T-helper 17 cell (primary cell): ENCODE data around the gene TMEM8B. TPM values are rescaled to one million over a fixed set of nuclear protein-coding genes. Genes with fewer than 3 reads are reported as not detected.

Experiments used
- ATAC-seq: fragments of 150-1000 bp; cut with Tn5 transposase; 2 replicates; pipeline ENCODE4 v1.10.0; 2021; ENCODE audit warnings: mild to moderate bottlenecking, moderate library complexity
- DNase-seq, 3 donors: peaks; one replicate each; pipeline versions ENCODE4 v3.0.0 to v3.0.0-alpha.2; 2020 to 2021
- H3K9me3 ChIP-seq: one replicate; pipeline ENCODE4 v1.7.0; 2013; ENCODE audit warnings: low read length, mild to moderate bottlenecking; ENCODE audit not compliant: control insufficient read depth, poor library complexity, severe bottlenecking
- H3K27ac Mint-ChIP-seq: one replicate; pipeline ENCODE4 v1.8.0; 2022; ENCODE audit warnings: mild to moderate bottlenecking, moderate library complexity, mixed read lengths
- H3K27me3 Mint-ChIP-seq: one replicate; pipeline ENCODE4 v1.8.0; 2022; ENCODE audit warnings: mixed read lengths
- H3K36me3 Mint-ChIP-seq: one replicate; pipeline ENCODE4 v1.8.0; 2022; ENCODE audit warnings: low read depth, mixed read lengths
- H3K4me1 Mint-ChIP-seq: one replicate; pipeline ENCODE4 v1.8.0; 2022; ENCODE audit warnings: mild to moderate bottlenecking, mixed read lengths
- H3K4me3 Mint-ChIP-seq: one replicate; pipeline ENCODE4 v1.8.0; 2022; ENCODE audit warnings: mild to moderate bottlenecking, moderate library complexity, mixed read lengths
- total RNA-seq, 4 donors: library from RNA in 2 of 4; stranded (reverse) in 2 of 4; gene quantifications; one replicate each; pipeline ENCODE4 v1.2.3 and lab custom pipeline; 2022 to 2026

Gene TMEM8B
- total RNA-seq, 2 donors from 2014 or later, result 4.5 to 7.1 TPM

DNA sequence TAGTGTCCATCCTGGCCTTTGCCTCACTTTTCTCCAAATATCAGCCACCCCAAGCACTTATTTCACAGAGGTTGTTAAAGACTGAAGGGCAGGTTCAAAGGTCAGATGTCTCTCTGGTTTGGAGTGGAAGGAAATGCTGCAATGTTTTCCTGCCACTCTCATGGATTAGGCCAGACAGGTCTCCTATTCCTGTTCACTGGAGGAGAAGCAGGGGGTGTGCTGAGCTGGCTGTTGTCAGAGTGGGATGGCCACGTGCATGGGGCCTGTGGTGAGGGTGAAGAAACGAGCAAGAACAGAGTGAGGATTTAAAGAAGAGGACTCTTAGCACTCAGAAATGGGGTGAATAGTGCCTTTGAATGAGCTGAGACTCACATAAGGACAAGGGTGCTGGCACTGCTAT lies 6.7 kb downstream of the TMEM8B start:
- H3K9me3 ChIP-seq, result no peaks in the 10 kb centered on the region
- Mint-ChIP-seq H3K27me3 (no peaks in the 10 kb centered on the region), H3K4me3 (no peak overlapping the region), H3K4me1 (peaks cover 32% of the 10 kb centered on the region), H3K27ac (peak overlapping the region; percentile 37), H3K36me3 (peaks cover 6% of the 10 kb centered on the region)
- ATAC-seq, result no peak
- DNase-seq, result no peak

DNA sequence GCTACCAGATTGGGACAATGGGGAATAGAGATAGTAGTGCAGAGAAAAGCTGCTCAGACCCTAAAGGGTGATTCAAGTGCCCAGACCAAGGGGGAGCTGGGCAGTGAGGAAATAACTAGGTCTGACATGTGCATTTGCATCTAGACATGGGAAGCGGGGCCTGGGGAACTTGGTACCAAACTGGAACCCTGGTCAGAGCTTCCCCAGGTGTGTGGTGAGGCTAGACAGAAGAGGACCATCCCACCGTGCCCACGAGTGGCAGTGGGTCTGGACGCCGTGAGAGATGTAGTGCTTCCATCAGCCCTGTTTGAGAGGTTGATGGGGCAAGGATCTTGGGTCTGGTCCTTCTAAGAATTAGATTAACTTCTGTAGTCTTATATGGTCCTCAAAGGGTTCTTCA lies 7.6 kb downstream of the TMEM8B start:
- peaks cover 27% of the 10 kb centered on the region for H3K4me1 Mint-ChIP-seq
- no peaks in the 10 kb centered on the region for H3K9me3 ChIP-seq
- peak overlapping the region; percentile 37 for H3K27ac Mint-ChIP-seq
- H3K27me3 Mint-ChIP-seq, result no peaks in the 10 kb centered on the region
- peaks cover 6% of the 10 kb centered on the region for H3K36me3 Mint-ChIP-seq
- DNase-seq, result no peak
- no peak for ATAC-seq
- H3K4me3 Mint-ChIP-seq, result no peak overlapping the region

GRCh38 chr9:35839926-35840325 lies 10.9 kb downstream of the TMEM8B start:
- no peak for ATAC-seq
- no peak for DNase-seq
- H3K9me3 ChIP-seq, result no peaks in the 10 kb centered on the region
- peak overlapping the region; percentile 21 for H3K27ac Mint-ChIP-seq
- H3K27me3 Mint-ChIP-seq, result no peaks in the 10 kb centered on the region
- H3K4me1 Mint-ChIP-seq, result peaks cover 24% of the 10 kb centered on the region
- no peak overlapping the region for H3K4me3 Mint-ChIP-seq
- peaks cover 9% of the 10 kb centered on the region for H3K36me3 Mint-ChIP-seq

GRCh38 chr9:35840881-35841644 lies 12.0 kb downstream of the TMEM8B start:
- no peak for ATAC-seq
- Mint-ChIP-seq H3K27ac (peak overlapping the region; percentile 6), H3K4me3 (no peak overlapping the region), H3K4me1 (peaks cover 29% of the 10 kb centered on the region), H3K27me3 (no peaks in the 10 kb centered on the region), H3K36me3 (peaks cover 9% of the 10 kb centered on the region)
- no peaks in the 10 kb centered on the region for H3K9me3 ChIP-seq
- DNase-seq, result no peak

- H3K36me3 Mint-ChIP-seq, result peaks cover 9% of the 10 kb centered on the region
- no peak for DNase-seq
- ATAC-seq, result no peak
- H3K27ac Mint-ChIP-seq, result peak overlapping the region; percentile 6
- H3K9me3 ChIP-seq, result no peaks in the 10 kb centered on the region
- H3K4me3 Mint-ChIP-seq, result no peak overlapping the region
- peaks cover 29% of the 10 kb centered on the region for H3K4me1 Mint-ChIP-seq
- no peaks in the 10 kb centered on the region for H3K27me3 Mint-ChIP-seq
Observed at GRCh38 chr9:35841645-35841900, 12.5 kb downstream of the TMEM8B start.

GRCh38 chr9:35842020-35842745 lies 13.2 kb downstream of the TMEM8B start:
- no peaks in the 10 kb centered on the region for H3K27me3 Mint-ChIP-seq
- ATAC-seq (no peak), DNase-seq (no peak)
- H3K4me1 Mint-ChIP-seq, result peaks cover 27% of the 10 kb centered on the region
- H3K27ac Mint-ChIP-seq, result no peak overlapping the region
- H3K4me3 Mint-ChIP-seq, result no peak overlapping the region
- peaks cover 9% of the 10 kb centered on the region for H3K36me3 Mint-ChIP-seq
- H3K9me3 ChIP-seq, result no peaks in the 10 kb centered on the region

- no peak overlapping the region for H3K4me3 Mint-ChIP-seq
- H3K36me3 Mint-ChIP-seq, result peaks cover 12% of the 10 kb centered on the region
- H3K4me1 Mint-ChIP-seq, result peaks cover 24% of the 10 kb centered on the region
- no peaks in the 10 kb centered on the region for H3K27me3 Mint-ChIP-seq
- ATAC-seq, result no peak
- DNase-seq, result no peak
- no peaks in the 10 kb centered on the region for H3K9me3 ChIP-seq
- H3K27ac Mint-ChIP-seq, result no peak overlapping the region
Observed at GRCh38 chr9:35842795-35843194, 13.8 kb downstream of the TMEM8B start.

DNA sequence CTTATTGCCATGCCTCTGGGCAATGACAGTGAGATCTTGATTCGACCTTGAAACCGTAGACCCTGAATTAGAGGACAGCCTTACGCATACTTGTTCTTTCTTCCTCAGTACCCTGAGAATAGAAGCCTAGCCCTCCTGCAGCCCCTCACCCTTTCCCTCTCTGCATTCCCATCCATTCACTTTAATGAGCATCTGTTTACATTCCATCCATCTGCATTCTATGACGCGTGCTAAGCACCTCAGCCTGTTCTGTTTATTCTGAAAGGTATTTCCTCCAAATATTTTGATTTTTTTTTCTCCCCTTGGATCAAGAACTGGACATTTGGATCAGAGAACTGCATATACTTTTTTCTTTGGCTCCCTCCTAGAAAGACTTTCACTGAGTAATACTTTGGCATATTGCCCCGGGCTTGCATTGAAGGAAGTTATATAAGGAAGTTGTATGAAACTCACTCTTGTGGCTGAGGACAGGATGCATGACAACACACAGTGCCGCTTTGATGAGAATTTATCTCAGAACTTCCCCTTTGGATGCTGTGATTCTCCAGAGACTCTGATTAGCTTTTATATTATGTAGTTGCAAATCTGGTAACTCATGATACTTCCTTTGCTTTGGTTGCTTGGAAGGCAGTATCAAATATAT lies 15.7 kb downstream of the TMEM8B start:
- ATAC-seq (peak; percentile 94), DNase-seq (no peak)
- peaks cover 24% of the 10 kb centered on the region for H3K4me1 Mint-ChIP-seq
- peaks cover 6% of the 10 kb centered on the region for H3K36me3 Mint-ChIP-seq
- peak overlapping the region; percentile 85 for H3K27ac Mint-ChIP-seq
- no peaks in the 10 kb centered on the region for H3K27me3 Mint-ChIP-seq
- H3K4me3 Mint-ChIP-seq, result peak overlapping the region; percentile 79
- no peaks in the 10 kb centered on the region for H3K9me3 ChIP-seq

- H3K4me3 Mint-ChIP-seq, result no peak overlapping the region
- peak overlapping the region; percentile 85 for H3K27ac Mint-ChIP-seq
- DNase-seq, result no peak
- peaks cover 6% of the 10 kb centered on the region for H3K36me3 Mint-ChIP-seq
- no peaks in the 10 kb centered on the region for H3K9me3 ChIP-seq
- peaks cover 19% of the 10 kb centered on the region for H3K4me1 Mint-ChIP-seq
- H3K27me3 Mint-ChIP-seq, result no peaks in the 10 kb centered on the region
- ATAC-seq, result no peak
Observed at GRCh38 chr9:35845824-35846771, 17.1 kb downstream of the TMEM8B start.

DNA sequence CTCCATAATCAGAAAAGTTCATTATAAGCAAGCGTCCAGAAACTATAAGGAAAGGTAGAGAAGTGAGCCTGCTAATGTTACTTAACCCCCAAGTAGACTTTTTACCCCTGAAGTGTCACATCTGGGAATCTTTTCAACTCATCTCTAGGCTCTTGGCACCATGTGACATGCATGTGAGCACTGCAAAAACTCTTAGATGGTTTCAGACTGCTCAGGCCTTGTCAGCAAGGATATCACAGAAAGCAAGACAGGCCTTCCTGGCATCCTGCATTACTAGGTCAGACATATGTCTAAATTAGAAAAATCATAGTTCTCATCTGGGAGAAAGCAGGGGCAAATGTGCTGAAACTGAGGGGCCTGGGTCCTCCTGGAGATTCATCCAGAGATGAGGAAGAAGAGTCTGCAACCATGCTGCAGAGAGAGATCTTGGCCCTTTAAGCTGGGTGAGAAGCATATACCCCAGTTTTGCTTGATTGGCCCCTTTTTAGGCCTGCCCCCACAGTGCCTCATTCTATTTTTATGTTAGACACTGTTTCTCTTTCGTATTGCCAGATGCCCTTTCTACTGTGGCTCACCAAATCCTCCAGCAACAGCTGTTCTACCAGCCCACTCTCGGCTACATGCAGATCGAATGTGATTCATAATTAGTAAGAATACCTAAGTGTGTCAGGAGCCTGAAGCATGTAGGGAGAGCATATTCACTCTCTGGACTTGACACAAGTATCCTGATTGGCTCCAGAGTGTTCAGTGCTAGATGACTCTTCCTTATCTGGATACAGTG lies 19.0 kb downstream of the TMEM8B start:
- ATAC-seq, result no peak

DNA sequence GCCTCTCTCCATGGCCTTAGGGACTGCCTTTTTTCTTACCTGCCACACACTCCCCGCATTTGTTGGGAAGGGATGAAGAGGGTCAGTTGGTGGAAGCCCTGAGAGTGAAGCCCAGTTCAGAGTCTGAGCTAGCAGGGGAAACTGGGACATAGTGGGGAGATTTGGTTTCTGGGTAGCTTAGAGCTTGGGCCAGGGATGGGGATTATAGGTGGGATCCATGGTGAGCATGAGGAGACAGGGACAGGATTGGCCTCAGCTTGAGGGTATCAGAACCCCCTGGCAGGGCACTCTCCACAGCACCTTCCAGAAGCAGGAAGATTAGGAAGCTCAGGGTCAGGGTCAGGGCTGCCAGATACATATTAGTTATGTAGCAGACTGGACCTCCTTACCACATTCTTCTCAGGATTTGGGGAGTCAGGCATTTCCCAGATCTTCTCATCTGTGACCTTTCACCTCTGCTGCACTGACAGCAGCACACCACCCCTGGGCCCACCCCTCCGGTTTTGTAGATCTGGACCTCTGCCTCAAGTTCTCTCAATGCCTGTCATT lies 23.3 kb downstream of the TMEM8B start:
- H3K27ac Mint-ChIP-seq, result peak overlapping the region; percentile 75
- DNase-seq (no peak), ATAC-seq (no peak)
- H3K4me1 Mint-ChIP-seq, result peaks cover 10% of the 10 kb centered on the region
- no peaks in the 10 kb centered on the region for H3K9me3 ChIP-seq
- no peak overlapping the region for H3K4me3 Mint-ChIP-seq
- peaks cover 17% of the 10 kb centered on the region for H3K27me3 Mint-ChIP-seq
- peaks cover 2% of the 10 kb centered on the region for H3K36me3 Mint-ChIP-seq

More for the DNA sequence above, 19.0 kb downstream of the TMEM8B start:
- peaks cover 19% of the 10 kb centered on the region for H3K4me1 Mint-ChIP-seq
- peak overlapping the region; percentile 68 for H3K27ac Mint-ChIP-seq
- no peaks in the 10 kb centered on the region for H3K27me3 Mint-ChIP-seq
- H3K4me3 Mint-ChIP-seq, result no peak overlapping the region
- H3K36me3 Mint-ChIP-seq, result peaks cover 4% of the 10 kb centered on the region
- no peak for DNase-seq
- H3K9me3 ChIP-seq, result no peaks in the 10 kb centered on the region
